Pons (tissue), 1 donor: ENCODE results near the gene SLCO1A2.
"Not testable (repeated sequence)": the region's sequence is repeated elsewhere in the genome, so short reads cannot be mapped to it uniquely, and the experiment has no call there.

Experiments
- DNase-seq: peaks from one replicate; pipeline ENCODE4 v3.0.0-alpha.2; 2016; ENCODE audit warnings: low spot score

SLCO1A2 gene, protein sequence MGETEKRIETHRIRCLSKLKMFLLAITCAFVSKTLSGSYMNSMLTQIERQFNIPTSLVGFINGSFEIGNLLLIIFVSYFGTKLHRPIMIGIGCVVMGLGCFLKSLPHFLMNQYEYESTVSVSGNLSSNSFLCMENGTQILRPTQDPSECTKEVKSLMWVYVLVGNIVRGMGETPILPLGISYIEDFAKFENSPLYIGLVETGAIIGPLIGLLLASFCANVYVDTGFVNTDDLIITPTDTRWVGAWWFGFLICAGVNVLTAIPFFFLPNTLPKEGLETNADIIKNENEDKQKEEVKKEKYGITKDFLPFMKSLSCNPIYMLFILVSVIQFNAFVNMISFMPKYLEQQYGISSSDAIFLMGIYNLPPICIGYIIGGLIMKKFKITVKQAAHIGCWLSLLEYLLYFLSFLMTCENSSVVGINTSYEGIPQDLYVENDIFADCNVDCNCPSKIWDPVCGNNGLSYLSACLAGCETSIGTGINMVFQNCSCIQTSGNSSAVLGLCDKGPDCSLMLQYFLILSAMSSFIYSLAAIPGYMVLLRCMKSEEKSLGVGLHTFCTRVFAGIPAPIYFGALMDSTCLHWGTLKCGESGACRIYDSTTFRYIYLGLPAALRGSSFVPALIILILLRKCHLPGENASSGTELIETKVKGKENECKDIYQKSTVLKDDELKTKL

DNA sequence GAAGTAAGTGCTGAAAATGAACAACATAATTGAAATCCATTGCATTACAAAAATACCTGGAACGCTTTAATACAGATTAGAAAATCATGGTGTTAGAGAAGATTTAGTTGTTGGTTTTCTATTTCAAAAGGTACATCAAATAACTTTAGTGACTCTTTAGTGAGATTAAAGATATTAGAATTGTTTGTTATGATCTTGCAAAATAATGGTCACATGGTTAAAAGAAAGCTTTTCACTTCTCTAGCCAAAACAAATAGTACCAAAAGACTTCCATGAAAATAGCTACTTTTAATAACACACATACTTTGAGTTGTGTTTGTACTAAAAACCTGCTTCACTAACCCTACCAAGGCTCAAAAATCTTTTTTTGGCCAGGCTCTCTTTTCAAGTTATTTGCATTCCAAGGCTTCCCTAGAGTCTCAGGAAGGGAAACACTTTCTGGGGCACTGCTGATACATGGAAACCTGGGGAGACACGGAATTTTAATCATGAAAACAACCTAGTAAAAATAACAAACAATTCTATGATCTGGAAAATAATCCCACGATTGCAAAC is at the start of gene SLCO1A2:
Gene SLCO1A2 (minus strand): TSS at position 147 of the 555 bp plus-strand sequence. CDS start 270 bp downstream, outside the sequence.
- no peak for DNase-seq

DNA sequence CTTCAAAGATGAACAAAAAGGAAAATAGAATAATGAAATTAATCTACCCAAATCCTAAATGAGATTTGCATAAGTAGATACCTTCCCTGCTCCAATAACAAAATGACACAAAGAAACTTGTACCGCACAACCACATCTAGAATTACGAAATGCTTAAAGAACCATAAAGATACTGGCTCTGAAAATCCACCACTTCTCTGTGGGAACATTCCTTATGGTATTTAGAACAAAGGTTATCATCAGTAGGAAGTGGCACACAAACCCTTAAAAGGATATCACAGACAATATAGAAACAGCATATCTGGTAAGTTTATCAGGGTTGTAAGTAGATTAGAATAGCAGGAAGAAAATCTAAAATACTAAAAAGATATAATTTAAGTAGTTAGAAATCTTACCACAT is 49.5 kb upstream of the SLCO1A2 start:
- DNase-seq, result no peak

DNA sequence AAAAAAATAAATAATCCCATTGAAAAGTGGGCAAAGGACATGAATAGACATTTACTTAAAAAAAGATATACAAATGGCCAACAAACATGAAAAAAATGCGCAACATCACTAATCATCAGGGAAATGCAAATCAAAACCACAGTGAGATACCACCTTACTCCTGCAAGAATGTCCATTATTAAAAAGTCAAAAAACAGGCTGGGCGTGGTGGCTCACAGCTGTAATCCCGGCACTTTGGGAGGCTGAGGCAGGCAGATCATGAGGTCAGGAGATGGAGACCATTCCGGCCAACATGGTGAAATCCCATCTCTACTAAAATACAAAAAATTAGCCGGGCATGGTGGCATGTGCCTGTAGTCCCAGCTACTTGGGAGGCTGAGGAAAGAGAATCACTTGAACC is 46.6 kb upstream of the SLCO1A2 start:
- DNase-seq, result not testable (repeated sequence)

DNA sequence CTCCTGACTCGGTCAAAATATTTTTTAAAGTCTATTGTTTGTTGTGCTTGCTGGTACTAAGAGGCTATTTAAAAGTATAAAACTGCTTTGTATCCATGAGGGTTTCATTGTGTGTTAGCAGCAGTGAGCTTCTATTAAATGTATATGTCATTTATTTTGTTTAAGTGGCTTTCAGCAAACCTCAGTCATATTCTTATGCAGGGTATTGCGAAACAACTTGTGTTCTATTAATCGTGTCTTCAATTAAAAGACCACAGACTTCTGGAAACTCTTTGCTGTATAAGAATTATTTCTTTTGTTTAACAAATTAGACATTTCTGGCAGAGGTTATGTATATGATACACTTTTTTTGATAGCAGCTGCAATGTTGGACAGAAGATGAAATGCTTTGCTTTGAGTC is 44.5 kb upstream of the SLCO1A2 start:
- DNase-seq, result peak; percentile 11

DNA sequence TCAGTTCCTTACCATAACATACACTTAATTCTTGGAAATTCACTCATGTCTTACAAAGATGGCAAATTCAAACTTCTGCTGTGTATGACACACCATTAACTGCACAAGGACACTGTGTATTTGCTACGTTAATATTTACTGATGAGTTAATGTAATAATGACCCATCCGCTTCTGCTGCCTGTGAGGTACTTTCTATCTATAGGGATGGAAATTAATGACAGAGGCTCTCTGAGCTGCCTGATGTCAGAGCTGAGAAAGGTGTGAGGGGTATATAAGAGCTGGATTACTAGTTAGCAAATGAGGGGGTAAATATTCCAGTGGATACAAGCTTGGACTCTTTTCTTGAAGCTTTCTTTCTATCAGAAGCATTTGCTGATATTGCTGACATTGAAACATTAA is 37.9 kb upstream of the SLCO1A2 start, which contains the start of gene IAPP:
Gene IAPP (plus strand): TSS at position 301 of the 400 bp plus-strand sequence. CDS start 450 bp downstream, outside the sequence.
- DNase-seq, result no peak

DNA sequence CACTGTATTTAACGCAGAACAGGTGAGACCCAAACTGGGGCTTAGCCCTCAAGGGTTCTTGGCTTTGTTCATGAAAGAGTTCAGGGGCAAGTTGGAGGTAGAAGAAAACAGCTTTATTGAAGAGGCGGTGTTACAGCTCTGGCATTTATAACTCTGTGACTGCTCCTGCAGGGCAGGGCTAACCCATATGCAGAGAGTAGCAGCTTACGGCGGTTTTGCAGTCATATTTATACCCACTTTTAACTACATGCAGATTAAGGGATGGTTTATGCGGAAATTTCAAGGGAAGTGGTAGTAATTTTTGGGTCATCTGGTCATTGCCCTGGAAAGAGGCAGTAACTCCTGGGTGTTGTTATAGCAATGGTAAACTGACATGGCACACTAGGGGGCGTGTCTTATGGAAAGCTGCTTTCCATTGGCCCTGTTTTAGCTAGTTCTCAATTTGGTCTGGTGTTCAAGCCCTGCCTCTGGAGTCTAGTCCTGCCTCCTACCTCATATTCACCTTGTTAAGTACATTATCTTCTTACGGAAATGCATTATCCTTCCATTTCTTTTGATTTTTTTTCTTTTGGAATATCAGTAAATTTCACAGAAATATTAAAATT is 36.2 kb upstream of the SLCO1A2 start:
- DNase-seq, result no peak

DNA sequence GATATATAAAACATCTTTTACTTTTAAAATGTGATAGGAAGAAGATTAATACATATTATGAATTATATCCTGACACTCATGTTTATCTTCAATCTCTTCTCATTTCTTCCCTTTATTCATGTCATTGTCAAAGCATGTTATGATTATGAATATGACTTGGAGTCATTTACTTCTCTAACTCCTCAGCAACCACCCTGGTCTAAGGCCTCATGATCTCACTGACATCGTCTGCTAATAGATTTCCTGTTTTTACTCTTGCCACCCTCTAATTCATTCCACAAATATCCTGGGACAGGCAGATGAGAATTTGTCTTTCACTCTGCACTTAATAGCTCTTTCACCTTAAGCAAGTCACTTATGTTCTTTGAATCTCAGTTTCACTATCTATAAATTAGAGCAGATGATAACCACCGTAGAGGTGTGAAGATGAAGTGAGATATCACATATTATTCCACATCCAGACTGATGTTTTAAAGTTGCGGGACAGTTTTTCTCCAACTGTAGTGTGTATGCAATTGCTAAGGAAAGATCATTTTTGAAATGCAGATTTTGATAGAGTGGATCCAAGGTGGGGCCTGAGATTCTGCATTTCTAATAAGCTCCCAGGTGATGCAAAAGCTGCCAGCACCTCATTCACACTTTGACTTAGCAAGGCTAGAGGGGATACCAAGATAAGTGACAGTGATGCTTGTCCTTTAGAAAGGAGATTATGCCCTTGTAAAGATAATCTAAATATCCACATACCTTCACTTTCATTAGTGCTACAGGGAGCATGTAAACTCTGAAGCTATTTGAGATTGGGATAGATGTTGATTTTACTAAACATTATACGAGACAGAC is 34.6 kb upstream of the SLCO1A2 start:
- DNase-seq, result no peak

DNA sequence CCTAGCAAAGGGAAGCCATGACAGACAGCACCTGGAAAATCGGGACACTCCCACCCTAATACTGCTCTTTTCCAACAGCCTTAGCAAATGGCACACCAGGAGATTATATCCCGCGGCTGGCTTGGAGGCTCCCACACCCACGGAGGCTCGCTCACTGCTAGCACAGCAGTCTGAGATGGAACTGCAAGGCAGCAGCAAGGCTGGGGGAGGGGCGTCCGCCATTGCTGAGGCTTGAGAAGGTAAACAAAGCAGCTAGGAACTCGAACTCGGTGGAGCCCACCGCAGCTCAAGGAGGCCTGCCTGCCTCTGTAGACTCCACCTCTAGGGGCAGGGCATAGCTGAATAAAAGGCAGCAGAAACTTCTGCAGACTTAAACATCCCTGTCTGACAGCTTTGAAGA is 25.9 kb upstream of the SLCO1A2 start:
- DNase-seq, result not testable (repeated sequence)

DNA sequence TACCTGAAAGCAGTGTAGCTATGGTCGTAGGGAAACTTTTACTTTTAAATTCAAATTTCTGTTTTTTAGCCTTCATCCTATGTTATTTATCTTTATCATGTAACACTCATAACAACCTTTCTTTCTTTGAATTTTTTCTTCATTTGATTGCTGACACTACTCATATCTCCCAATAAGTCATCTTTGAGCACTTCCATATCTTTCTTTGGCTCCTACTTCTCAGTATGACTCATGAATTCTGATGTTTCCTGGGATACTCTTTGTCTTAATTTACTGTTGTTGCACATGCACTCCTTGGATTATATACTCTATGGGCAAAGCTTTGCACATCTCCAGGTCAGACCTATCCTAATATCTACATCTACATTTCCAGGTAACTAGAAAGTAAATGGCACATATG is 19.9 kb upstream of the SLCO1A2 start:
- no peak for DNase-seq

DNA sequence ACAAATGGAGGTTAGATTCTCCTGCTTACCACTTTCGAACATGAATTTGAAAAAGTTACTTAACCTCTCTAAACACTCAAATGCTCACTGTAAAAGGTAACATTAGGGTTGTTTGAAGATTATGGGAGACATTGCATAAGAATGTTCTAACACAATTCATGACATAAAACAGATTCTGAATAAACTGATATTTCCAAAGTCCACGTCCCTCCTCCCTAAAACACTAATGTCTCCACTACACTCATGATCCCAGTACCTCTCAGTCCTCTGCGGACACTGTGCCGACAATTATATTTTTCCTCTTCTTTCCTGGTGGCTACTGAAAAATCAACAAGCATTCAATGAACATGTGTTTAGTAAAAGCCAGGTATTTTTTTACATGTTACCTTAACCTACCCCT is 19.2 kb upstream of the SLCO1A2 start:
- no peak for DNase-seq

DNA sequence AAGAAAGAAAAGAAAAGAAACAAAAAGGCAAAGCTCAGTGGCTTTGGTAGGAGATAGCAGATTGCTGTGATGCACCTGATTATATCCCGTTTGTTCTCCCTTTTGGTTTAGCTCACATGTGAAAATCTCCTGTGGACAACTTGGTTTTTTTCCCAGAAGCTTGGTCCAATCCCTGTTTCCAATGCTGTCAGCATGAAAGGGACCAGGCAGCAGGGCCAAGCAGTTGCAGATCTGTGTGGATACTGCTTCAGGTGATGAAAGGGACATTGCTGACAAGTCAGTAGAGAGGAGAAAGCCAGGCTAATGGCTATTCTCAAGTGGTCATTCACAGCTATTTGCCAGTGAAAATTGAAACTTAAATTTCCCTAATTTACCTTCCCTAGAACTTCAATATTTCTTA is 18.8 kb upstream of the SLCO1A2 start:
- DNase-seq, result no peak

DNA sequence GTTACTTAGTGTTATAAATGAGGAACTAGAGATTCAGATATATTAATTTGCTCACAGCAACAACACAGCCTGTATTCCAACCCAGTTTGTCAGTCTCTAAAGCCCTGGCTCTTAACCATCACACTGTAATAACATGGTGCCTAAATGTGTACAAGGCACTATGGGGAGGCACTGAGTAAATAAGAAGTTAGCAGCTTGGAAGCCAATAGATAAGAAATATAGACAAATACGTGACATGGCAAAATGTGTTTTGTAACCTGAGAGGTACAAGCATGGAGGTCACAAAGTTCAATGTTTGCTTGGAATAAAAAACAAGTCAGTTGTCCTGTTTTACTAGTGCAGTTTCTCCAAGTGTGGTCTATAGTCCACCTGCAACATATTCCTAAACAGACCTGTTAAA is 16.3 kb upstream of the SLCO1A2 start:
- DNase-seq, result no peak

DNA sequence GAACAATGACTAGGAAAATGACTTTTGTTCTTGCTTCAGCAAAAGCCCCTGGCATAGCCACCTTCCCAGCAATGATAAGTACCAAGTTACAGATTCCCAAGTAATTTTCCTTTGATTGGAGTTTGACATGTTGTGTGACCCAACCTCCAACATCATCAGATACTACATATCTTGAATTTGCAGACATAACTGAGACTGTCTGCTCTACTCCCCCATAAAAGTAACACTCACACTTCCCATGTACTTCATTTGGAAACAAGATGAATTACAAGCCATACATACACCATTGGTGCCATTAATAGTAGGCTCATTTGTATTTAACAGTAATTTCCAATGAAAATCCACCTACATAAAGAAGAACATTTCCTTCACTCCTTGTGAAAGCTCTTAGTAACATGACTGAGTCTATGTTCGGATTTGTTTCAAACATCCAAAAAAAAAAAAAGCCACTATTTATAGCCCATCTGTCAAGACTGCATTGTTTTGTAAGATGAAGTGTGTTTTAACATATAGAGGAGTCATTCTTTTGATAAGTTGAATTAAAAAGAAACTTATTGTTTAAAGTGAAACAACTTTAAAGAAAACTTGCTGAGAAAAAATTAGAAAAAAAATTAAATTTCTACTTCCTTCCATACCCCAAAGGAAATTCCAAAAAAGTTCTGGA is 12.0 kb upstream of the SLCO1A2 start:
- no peak for DNase-seq

DNA sequence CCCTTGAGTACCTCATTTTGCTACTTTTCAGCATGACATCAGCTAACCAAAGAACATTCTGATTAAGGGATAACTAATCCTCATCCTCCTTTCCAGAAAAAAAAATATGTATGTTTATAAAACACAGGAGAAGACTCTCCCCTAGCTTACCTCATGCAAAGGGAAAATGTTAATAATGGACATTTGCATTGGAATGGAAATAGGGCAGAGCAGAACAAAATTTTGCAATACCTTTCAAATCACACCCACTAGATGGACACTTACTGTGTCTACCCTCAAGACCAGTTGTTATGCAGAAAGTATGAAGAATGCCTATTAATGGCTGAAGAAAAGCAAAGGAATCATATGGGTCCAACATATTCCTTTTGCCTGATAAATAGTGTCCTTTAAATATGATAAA is 8.9 kb upstream of the SLCO1A2 start:
- DNase-seq, result no peak

DNA sequence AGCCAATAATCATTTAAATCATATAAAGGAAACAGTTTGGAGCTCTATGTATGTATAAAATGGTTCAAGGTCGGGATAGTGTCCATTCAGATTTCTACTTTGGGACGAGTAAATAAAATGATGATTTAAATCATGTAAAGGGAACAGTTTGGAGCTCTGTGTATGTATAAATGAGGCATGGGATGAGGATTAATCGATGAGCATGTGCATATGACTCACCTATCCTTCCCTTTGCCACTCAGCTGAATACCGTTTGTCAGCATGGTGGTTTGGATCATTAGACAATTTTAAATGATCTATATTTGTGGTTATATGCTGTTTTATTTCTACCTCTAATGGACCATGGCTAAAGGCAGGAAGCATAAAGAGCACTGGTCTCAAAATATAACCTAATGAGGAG is 7.1 kb upstream of the SLCO1A2 start:
- DNase-seq, result no peak

DNA sequence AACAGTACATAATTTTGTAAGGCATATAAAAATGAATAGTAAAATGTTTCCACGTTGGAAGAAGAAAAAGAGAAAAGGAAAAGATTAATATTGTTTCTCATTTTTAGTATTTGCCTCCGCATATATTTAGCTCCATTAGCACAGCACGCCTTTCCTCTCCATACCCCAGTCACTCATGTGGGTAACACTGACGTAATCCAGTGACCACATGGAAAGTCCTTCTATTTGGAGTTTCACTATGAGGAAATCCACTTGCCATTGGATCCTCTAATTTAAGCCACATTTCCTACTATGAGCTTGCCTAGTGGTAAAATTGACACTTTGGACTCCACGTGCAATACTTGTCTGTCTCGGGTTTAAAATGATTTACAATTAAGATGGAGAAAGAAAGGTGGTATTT is 5.7 kb upstream of the SLCO1A2 start:
- no peak for DNase-seq

DNA sequence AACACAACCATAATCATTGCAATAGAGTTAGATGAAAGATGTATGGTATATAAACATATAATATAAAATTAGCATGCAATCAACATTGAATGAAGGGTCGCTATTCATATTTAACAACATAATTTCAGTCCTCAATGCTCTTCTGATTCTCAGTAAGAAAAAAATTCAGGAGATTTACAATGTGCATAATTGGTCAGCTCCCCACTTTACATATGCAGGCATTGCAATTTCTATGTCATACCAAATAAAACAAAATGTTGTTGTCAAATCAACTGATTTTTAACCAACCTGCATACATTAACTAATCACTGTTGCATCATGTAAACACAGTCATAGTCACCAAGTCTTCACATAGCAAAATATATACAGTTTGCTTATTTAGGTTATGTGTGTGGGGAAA is 5.2 kb upstream of the SLCO1A2 start:
- DNase-seq, result no peak

DNA sequence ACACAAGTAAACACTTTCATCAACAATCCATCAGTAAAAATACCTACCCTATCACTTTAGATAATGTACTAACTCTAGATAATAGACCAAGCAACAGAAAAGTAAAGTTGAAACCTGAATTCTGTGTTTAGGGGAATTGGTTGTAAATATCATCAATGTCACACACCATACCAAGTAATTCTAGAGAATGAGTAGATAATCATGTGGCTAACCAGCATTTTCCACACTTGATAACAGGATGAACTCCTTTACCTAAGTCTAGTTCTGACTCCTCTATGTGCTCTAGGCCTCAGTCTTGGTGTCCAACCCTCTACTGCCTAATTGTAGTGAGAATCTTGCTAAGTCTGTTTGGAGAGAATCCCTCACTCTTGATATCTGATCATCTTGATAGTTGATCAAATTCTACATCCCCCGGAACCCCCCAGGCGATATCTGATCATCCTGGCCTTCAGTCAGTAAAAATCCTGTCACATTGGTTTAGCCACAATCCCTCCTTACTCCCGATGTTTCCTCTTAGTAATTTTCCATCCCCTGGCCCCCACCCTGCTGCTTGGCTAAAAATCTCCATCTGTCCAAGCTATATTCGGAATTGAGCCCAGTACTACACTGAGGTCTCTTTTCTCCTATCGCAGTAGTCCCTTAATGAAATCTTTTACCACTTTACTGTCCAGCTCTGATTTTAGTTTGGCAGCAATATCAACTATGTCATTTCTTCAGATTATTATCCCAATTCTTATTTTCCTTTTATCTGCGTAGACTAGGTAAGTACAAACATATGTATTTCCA is 3.4 kb upstream of the SLCO1A2 start:
- DNase-seq, result peak; percentile 61

DNA sequence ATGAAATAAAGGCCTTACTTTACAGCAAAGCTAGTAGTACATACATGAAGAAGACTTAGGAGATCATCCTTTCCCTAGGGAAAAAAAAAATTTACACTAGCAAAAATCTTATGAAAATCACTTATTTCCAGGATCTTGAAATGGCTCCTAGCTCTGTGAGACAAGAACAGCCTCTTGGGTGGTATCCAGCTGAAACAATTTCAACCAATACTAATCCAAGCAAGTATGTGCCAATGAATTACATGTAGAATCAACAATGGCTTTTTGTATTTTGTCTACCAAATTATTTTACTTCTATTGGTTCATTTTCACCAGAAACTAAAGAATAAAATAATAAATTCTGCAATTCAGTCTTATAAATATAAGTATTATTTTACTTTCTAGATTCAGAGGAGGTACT is 2.7 kb upstream of the SLCO1A2 start:
- peak; percentile 87 for DNase-seq

DNA sequence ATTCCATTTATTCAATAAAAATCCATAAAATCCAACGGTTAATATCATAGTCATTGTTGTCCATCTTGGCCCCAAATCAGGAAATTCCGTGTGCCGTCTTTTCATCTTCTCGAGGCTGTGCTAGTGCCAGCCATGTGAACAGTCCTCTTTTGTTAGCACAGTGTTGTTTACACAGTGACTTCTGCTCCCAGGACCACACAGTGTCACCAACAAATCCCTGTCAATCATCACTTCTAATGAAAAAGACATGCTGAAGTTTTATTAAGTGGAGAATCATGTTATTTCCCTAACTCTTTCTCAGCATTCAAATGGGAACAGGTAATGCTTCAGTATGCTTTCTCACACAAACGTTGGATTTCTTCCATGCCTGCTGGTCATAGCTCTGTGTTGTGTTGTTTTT is 1.9 kb upstream of the SLCO1A2 start:
- peak; percentile 95 for DNase-seq
